NCI-H187 (cell line): ENCODE data around the gene JAG1.
"Not testable (repeated sequence)": the region's sequence is repeated elsewhere in the genome, so short reads cannot be mapped to it uniquely, and the experiment has no call there.

Experiments used
- DNase-seq, 2 experiments: peaks; one replicate each; lab custom pipeline; 2025; lab: John Stamatoyannopoulos, UW

JAG1 gene

DNA sequence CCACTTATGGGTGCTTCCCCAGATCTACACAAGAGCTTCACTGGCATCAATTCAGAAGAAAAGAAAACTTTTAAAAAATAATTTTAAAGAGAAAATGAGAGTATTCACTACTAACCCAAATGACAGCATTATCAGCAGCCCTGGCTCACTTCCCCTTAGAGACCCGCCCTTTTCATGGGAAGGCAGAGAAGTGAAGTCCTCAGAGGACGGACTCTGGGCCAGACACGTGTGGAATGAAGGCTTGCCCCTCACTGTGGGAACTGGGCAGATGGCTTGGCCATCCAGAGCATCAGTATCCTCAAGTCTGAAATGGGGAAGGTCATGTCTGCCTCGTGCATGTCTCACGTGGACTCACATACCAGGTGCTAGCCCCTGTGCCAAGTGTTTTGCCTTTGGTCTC is 63.5 kb downstream of the JAG1 start:
- DNase-seq = no peak

GRCh38 chr20:10609770-10610169 is 64.0 kb downstream of the JAG1 start:
- DNase-seq = no peak

DNA sequence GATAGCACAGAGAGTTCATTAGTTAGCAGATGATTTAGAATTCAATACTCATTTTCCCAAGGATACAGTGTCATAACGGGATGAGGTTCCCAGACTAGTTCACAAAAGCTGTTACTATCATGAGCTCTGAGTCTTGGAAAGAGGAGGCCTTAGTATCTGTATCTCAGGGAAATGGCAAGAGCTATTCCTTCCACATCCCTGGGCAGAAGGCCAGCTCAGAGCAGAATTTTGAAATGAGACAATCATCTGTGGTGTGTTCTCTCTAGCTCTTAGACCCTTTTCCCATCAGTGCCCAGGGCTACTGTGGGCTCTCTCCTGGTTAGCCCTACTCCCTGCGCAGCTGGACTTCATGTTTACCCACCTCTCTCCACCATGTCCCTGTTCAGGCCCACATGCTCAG is 64.5 kb downstream of the JAG1 start:
- no peak for DNase-seq

- no peak for DNase-seq
Measured at GRCh38 chr20:10605547-10606195, 68.1 kb downstream of the JAG1 start.

GRCh38 chr20:10604865-10605440 is 68.8 kb downstream of the JAG1 start:
- DNase-seq = no peak

DNA sequence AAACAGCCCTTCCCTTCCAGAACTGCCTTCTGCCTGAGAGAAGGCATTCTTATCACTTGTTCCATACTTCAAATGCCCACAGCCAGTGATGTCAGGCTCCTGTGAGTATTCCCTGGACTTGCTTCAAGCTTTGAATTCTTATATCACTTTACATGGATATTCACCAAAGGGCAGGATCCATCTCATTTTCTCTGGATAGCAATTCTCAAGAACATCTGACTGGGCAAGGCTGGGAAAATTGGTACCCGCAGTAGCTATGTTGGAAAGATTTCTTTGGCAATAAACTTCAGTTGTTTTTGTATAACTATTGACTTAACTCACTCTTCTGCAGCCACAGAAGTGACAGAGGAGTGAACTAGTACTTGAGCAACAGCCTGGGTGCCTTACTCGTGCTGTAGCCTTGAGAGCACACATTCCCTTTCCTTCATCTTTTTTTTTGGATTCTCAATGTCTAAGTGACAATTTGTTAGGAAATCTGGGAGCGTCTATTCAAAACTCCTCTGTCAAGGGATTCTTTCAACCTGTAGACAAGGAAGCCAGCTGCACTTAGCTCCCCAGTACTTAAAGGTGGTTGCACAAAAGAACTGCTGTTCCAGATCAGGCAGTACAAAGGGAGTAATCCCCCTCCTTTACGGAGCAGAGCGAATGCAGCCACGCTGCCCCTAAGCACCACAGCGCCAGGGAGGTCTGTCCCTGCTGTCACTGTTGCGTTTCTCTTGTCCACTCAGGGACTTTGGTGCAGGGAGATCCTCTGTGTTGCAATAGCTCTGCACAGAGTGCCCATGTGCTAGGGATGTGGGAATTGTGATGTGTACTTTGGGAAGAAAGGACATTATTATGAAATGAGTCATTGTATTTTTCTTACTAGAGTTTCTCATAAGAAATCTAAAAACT is 69.6 kb downstream of the JAG1 start:
- no peak for DNase-seq

- DNase-seq = no peak
Measured at GRCh38 chr20:10603378-10603777, 70.4 kb downstream of the JAG1 start.

- DNase-seq = no peak
Measured at GRCh38 chr20:10602221-10602871, 71.5 kb downstream of the JAG1 start.

DNA sequence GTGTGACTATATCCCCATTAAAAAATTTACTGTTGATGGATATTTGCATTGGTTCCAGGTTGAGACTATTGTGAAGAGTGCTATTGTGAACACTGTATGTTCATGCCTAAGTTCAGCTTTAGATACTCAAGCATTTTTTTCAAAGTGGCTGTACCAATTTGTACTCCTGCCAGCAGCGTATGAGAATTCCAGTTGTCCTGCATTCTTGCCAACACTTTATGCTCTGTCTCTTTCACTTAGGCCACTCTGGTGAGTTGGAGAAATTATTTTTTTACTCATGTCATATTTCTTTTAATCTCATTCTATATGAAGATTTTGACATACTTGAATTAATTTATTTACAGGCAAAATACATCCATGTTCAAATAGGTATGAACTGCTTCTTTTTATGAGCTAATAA is 76.2 kb downstream of the JAG1 start:
- no peak for DNase-seq

GRCh38 chr20:10596710-10597121 is 77.1 kb downstream of the JAG1 start:
- no peak for DNase-seq

- no peak for DNase-seq
Measured at GRCh38 chr20:10595985-10596384, 77.8 kb downstream of the JAG1 start.

GRCh38 chr20:10595266-10595665 is 78.5 kb downstream of the JAG1 start:
- no peak for DNase-seq

- DNase-seq = no peak
Measured at GRCh38 chr20:10594296-10594868, 79.4 kb downstream of the JAG1 start.

DNA sequence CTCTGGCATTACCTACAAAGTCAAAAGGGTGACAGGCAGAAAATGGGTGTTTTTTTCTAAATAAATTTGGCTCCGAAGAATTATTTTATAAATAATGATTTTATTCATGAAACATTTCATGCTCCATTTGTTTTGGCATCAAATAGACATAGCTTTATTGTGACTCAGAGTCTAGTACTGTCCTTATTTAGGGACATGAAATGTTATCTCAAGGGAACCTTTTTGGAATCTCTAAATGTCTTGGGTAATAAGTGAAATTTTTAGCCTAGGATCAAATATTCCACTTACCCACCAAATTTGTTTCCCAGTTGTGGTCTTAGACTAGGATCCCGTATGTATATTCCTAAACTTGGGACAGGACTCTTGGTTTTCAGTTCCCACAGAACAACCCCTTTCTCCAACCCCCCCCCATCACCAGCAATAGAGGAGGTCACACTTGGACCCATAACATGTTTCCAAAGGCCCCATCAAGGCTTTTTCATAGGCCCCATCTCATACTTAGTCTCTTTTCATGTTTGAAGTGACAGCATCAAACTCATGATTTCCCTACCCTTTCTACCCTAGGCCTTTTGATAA is 81.8 kb downstream of the JAG1 start:
- DNase-seq = no peak

- no peak for DNase-seq
Measured at GRCh38 chr20:10590950-10591671, 82.7 kb downstream of the JAG1 start.

DNA sequence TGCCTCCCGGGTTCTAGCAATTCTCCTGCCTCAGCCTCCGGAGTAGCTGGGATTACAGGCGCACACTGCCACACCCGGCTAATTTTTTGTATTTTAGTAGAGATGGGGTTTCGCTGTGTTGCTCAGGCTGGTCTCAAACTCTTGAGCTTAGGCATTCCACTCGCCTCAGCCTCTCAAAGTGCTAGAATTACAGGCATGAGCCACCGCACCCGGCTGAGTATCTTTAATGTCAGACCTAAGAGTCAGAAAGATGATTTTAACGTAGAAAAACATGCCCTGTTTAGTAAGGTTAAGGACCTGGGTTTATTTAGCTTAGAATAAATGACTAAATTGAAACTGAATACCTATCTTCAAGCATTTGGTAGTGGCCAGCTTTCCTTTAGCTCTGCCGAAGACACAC is 83.4 kb downstream of the JAG1 start:
- not testable (repeated sequence) for DNase-seq
